Thyroid gland (tissue), 4 donors: ENCODE results near the gene MC3R.

Source experiments
- CTCF ChIP-seq, 6 experiments: fragments of 200-600 bp in 3 of 6; fragments of 450-650 bp in 3 of 6; sonication (generic) in 3 of 6; IDR thresholded peaks; one replicate each; pipeline ENCODE4 v1.5.1; 2016 to 2019; ENCODE audit warnings: antibody characterized with exemption in 6 of 6, mild to moderate bottlenecking in 2 of 6, inconsistent platforms in 1 of 6, moderate library complexity in 1 of 6
- POLR2A ChIP-seq, 2 donors: fragments of 450-650 bp; IDR thresholded peaks; one replicate each; pipeline ENCODE4 v1.6.1; 2017; ENCODE audit warnings: antibody characterized with exemption in 2 of 2, mild to moderate bottlenecking in 2 of 2, moderate library complexity in 1 of 2

DNA sequence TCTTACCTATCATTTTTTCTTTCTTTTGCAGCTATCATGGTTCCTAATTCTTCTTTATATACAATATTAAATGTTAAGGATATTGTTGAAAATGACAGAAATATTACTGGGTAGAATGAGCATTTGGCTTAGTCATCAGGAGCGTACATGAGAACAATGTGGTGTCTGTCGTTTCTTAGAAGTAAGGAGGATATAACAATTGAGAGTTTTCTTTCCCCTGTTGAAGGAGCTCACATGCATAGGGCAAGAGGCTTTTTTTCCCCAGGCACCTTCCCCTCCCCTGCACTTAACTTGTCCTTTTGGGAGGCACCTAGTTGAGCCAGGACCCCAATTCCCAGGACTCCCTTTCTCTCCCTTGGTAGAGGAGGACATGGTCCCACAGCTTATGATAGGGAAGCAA lies 25.0 kb downstream of the MC3R start:
- no peak for TF ChIP-seq POLR2A (IDR thresholded peaks at IDR 0.05)
- TF ChIP-seq CTCF (IDR thresholded peaks at IDR 0.05): no peak
